K562 (cell line): ENCODE data around the gene KNDC1. TPM values are rescaled to one million over a fixed set of nuclear protein-coding genes. Genes with fewer than 3 reads are reported as not detected.

ENCODE experiments used
- ATAC-seq: fragments of 200-7000 bp; cut with Tn5 transposase; 3 replicates; pipeline ENCODE4 v1.9.1; 2020; ENCODE audit warnings: moderate library complexity
- BruUV-seq: library from RNA; stranded (reverse); fragments of 400-500 nt; replicated peaks from 2 replicates; lab custom pipeline; 2021; lab: Mats Ljungman, UMichigan
- CTCF ChIA-PET: fragments of 300-600 bp; formaldehyde crosslinking; extraction: SDS; loops from one replicate; lab custom pipeline; 2021; ENCODE audit warnings: low intra/inter-chr PET ratio; lab: Yijun Ruan, JAX
- POLR2A ChIA-PET: fragments of 300-600, 350-650 bp; sonication (Branson Sonifier 250); formaldehyde crosslinking; extraction: SDS; loops from one replicate; lab custom pipeline; 2021; ENCODE audit warnings: antibody characterized with exemption, inconsistent platforms; lab: Yijun Ruan, JAX
- DNase-seq, 4 experiments: peaks; one replicate each; pipeline versions ENCODE4 v3.0.0 to v3.0.0-alpha.2; 2011 to 2018; ENCODE audit warnings: low spot score in 3 of 4, mixed read lengths in 3 of 4; ENCODE audit errors: extremely low read depth in 1 of 4
- FAIRE-seq: peaks from 2 replicates; lab custom pipeline; 2011; peaks lifted over from hg19 to GRCh38; lab: Jason Lieb, UNC
- H2AFZ ChIP-seq: 2 replicates; pipeline ENCODE4 v1.6.0; 2011; ENCODE audit warnings: low read depth, low read length, control low read depth, inconsistent platforms
- H3K27ac ChIP-seq: fragments of 200-600 bp; 3 replicates; pipeline ENCODE4 v1.8.0; 2011; ENCODE audit warnings: low read depth, mild to moderate bottlenecking, control low read depth, inconsistent platforms, low read length, moderate library complexity, mixed read lengths; ENCODE audit errors: extremely low read depth
- H3K27me3 ChIP-seq, 2 experiments: fragments of 300-600 bp in 1 of 2; 2 replicates in 1 of 2; 3 replicates in 1 of 2; pipeline versions ENCODE4 v1.6.0 to v1.8.0; 2011; ENCODE audit warnings: inconsistent platforms in 2 of 2, low read length in 2 of 2, mild to moderate bottlenecking in 1 of 2, mixed read lengths in 1 of 2, moderate library complexity in 1 of 2; ENCODE audit not compliant: control insufficient read depth in 2 of 2, insufficient read depth in 2 of 2
- H3K36me3 ChIP-seq: fragments of 300-600 bp; 3 replicates; pipeline ENCODE4 v1.8.0; 2011; ENCODE audit warnings: mild to moderate bottlenecking, low read length, inconsistent platforms; ENCODE audit not compliant: control insufficient read depth, insufficient read depth
- H3K4me1 ChIP-seq, 2 experiments: fragments of 200-600 bp in 1 of 2; replicated peaks in 1 of 2; 2 replicates in 1 of 2; 3 replicates in 1 of 2; pipeline versions ENCODE4 v1.5.1 to v1.8.0; 2011; ENCODE audit warnings: inconsistent platforms in 2 of 2, low read length in 2 of 2, mild to moderate bottlenecking in 1 of 2, mixed read lengths in 1 of 2, moderate library complexity in 1 of 2; ENCODE audit not compliant: control insufficient read depth in 2 of 2, insufficient read depth in 2 of 2
- H3K4me2 ChIP-seq: 2 replicates; pipeline ENCODE4 v1.6.1; 2011; ENCODE audit warnings: low read length, control low read depth, inconsistent platforms, mixed read lengths; ENCODE audit not compliant: insufficient read depth
- H3K4me3 ChIP-seq: fragments of 200-600 bp; sonication (generic), shearing (Covaris generic); 2 replicates; pipeline ENCODE4 v1.5.1; 2016; ENCODE audit warnings: control low read depth, inconsistent platforms
- H3K79me2 ChIP-seq: fragments of 200-600 bp; 3 replicates; pipeline ENCODE4 v1.8.0; 2011; ENCODE audit warnings: low read length, inconsistent platforms; ENCODE audit not compliant: control insufficient read depth, insufficient read depth
- H3K9ac ChIP-seq, 2 experiments: 2 replicates each; pipeline versions ENCODE4 v1.6.0 to v1.6.1; 2011; ENCODE audit warnings: low read depth in 2 of 2, low read length in 2 of 2, control low read depth in 1 of 2, inconsistent platforms in 1 of 2, mild to moderate bottlenecking in 1 of 2, mixed read lengths in 1 of 2; ENCODE audit not compliant: insufficient read depth in 1 of 2
- H3K9me1 ChIP-seq: one replicate; pipeline ENCODE4 v1.6.0; 2011; ENCODE audit warnings: inconsistent platforms, mild to moderate bottlenecking, low read length, moderate library complexity; ENCODE audit not compliant: control insufficient read depth, insufficient read depth
- H3K9me3 ChIP-seq: replicated peaks from 2 replicates; pipeline ENCODE4 v1.5.1; 2011; ENCODE audit warnings: low read depth, low read length, inconsistent platforms; ENCODE audit not compliant: control insufficient read depth, insufficient read depth
- H4K20me1 ChIP-seq: replicated peaks from 2 replicates; pipeline ENCODE4 v1.6.1; 2011; ENCODE audit warnings: low read length, inconsistent platforms, mixed read lengths; ENCODE audit not compliant: control insufficient read depth, insufficient read depth
- GTF2A2 ChIP-seq: IDR thresholded peaks from 2 replicates; pipeline ENCODE4 v1.6.1; 2016; ENCODE audit warnings: mild to moderate bottlenecking, missing genetic modification characterization, missing compliant biosample characterization
- HNRNPK ChIP-seq: fragments of 200-400 bp; formaldehyde crosslinking; IDR thresholded peaks from one replicate; pipeline ENCODE4 v1.6.1; 2018; ENCODE audit warnings: mild to moderate bottlenecking, low read depth, low read length; ENCODE audit not compliant: poor library complexity, severe bottlenecking
- JUNB ChIP-seq: fragments of 450-650 bp; formaldehyde crosslinking; conservative IDR thresholded peaks from 2 replicates; pipeline ENCODE4 v1.4.0; 2020; ENCODE audit warnings: mild to moderate bottlenecking
- LCOR ChIP-seq: sonication (generic); formaldehyde crosslinking; IDR thresholded peaks from 2 replicates; pipeline ENCODE4 v1.8.0; 2022; ENCODE audit warnings: mild to moderate bottlenecking, missing genetic modification reagents
- NCOA6 ChIP-seq: fragments of 450-650 bp; IDR thresholded peaks from 2 replicates; pipeline ENCODE4 v1.6.1; 2017; ENCODE audit warnings: mild to moderate bottlenecking
- PHF21A ChIP-seq: fragments of 450-650 bp; IDR thresholded peaks from 2 replicates; pipeline ENCODE4 v1.6.1; 2017; ENCODE audit warnings: low read depth, borderline replicate concordance
- TRIM24 ChIP-seq, 2 experiments: fragments of 450-650 bp; IDR thresholded peaks; 2 replicates each; pipeline ENCODE4 v1.6.1; 2016
- XRCC4 ChIP-seq: IDR thresholded peaks from one replicate; pipeline ENCODE4 v1.6.1; 2011; ENCODE audit not compliant: insufficient read depth, insufficient read length; ENCODE audit errors: extremely low read depth
- ZBED1 ChIP-seq: IDR thresholded peaks from 2 replicates; pipeline ENCODE4 v1.6.1; 2014
- ZNF347 ChIP-seq: fragments of 450-650 bp; formaldehyde crosslinking; IDR thresholded peaks from 2 replicates; pipeline ENCODE4 v1.4.0; 2020; ENCODE audit warnings: low read depth, mild to moderate bottlenecking, moderate library complexity
- ZZZ3 ChIP-seq: fragments of 450-650 bp; IDR thresholded peaks from 2 replicates; pipeline ENCODE4 v1.6.1; 2016; ENCODE audit warnings: antibody characterized with exemption, mild to moderate bottlenecking, moderate library complexity
- WGBS: fragments of 100-300 bp; shearing (Covaris generic); methylation state at CpG from one replicate; pipeline ENCODE4 v1.1.6; 2016; ENCODE audit warnings: low coverage, mixed read lengths; ENCODE audit not compliant: insufficient coverage; ENCODE audit errors: missing lambda C conversion rate; 5-methylcytosine and 5-hydroxymethylcytosine counted together
- in situ Hi-C: fragments of 300-500 bp; cut with MboI; formaldehyde crosslinking; loops from 4 replicates; pipeline ENCODE4 v1.15.0; 2018; ENCODE audit warnings: inconsistent platforms, mixed read lengths
- intact Hi-C: fragments of 100-400 bp; cut with micrococcal nuclease; formaldehyde crosslinking; loops from 2 replicates; pipeline ENCODE4 v1.14.2; 2022
- polyA plus RNA-seq, 8 experiments: library from polyadenylated mRNA; depleted of rRNA in 4 of 8; stranded (reverse) in 5 of 8; unstranded in 3 of 8; fragments of >200 nt; fragmentation: Nextera tagmentation in 2 of 8; fragmentation: Illumina TruSeq in 1 of 8; extraction: Ambion mirVana in 2 of 8; extraction: Trizol in 1 of 8; gene quantifications; 2 replicates each; pipeline versions ENCODE4 v1.2.1 to v1.2.3, GENCODE V29; 2011 to 2014; ENCODE audit warnings: inconsistent platforms in 1 of 8, missing spikeins in 1 of 8
- total RNA-seq, 7 experiments: library from RNA; depleted of rRNA in 6 of 7; stranded (reverse); fragments of >200 nt in 6 of 7; fragmentation: Illumina TruSeq in 2 of 7; extraction: Trizol in 2 of 7; gene quantifications; 2 replicates each; pipeline versions ENCODE4 v1.2.1 to v1.2.3, GENCODE V29; 2011 to 2021; ENCODE audit warnings: low replicate concordance in 1 of 7
- TF ChIP-seq, protein P1 (sequence below), 2 experiments: fragments of 150-350 bp in 1 of 2; IDR thresholded peaks; 2 replicates each; pipeline ENCODE4 v1.6.1; 2012 to 2016; ENCODE audit warnings: low read depth in 2 of 2, low read length in 2 of 2, mild to moderate bottlenecking in 1 of 2, moderate library complexity in 1 of 2

The KNDC1 gene
- total and polyA plus RNA-seq, 9 of the 15 experiments (the other 6 are each of a cell fraction or from before 2014, with no cell fraction given), result 0.07 to 0.26 (median 0.11) TPM; not detected in 6

DNA sequence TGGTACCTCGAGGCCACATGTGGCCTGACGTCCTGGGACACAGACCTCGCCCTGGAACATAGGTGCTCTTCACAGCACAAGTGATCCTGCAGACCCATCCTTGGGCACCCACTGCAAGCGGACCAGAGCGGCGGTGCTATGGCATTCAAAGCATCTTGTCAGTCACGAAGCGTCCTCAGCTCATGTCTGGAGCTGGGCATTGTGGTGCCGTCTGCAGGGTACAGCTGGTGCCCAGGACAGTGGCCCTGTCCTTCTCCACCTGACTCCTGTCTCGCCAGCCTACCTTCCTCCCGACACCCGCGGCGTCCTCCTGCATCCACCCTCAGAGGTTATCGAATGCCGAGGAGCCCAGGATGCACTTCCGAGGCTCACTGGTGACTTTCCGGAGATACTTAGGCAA lies 45.8 kb upstream of the KNDC1 start:
- Histone ChIP-seq H3K4me3 (no peak overlapping the region), H3K9me1 (no peaks in the 10 kb centered on the region), H3K27me3 (peaks cover 0 to 8% of the 10 kb centered on the region in 2 experiments; a peak in 2 of 5 replicates), H3K9me3 (no peaks in the 10 kb centered on the region), H3K27ac (no peak overlapping the region), H3K36me3 (no peaks in the 10 kb centered on the region), H3K4me2 (no peak overlapping the region), H3K79me2 (no peaks in the 10 kb centered on the region), H2AFZ (no peak overlapping the region), H3K4me1 (no peaks in the 10 kb centered on the region), H3K9ac (no peak overlapping the region), H4K20me1 (no peaks in the 10 kb centered on the region)
- ChIA-PET POLR2A (interaction anchor here (0.5 kb wide), 1 partner anchor 194 kb away, joined by 3 read pairs; no protein-coding TSS in a partner anchor), CTCF (no interaction called here)
- no TSS peak for BruUV-seq
- intact Hi-C loops, result no loop called here
- in situ Hi-C loops, result loop anchor here (25.0 kb wide), 1 partner anchor 452 kb away; no protein-coding TSS in a partner anchor
- no peak for ATAC-seq
- no peak for FAIRE-seq
- no peak for DNase-seq
- 2% methylated on average over 15 of the region's 18 CpGs for WGBS
- TF ChIP-seq ZZZ3, result no peak
- no peak for TF ChIP-seq HNRNPK

DNA sequence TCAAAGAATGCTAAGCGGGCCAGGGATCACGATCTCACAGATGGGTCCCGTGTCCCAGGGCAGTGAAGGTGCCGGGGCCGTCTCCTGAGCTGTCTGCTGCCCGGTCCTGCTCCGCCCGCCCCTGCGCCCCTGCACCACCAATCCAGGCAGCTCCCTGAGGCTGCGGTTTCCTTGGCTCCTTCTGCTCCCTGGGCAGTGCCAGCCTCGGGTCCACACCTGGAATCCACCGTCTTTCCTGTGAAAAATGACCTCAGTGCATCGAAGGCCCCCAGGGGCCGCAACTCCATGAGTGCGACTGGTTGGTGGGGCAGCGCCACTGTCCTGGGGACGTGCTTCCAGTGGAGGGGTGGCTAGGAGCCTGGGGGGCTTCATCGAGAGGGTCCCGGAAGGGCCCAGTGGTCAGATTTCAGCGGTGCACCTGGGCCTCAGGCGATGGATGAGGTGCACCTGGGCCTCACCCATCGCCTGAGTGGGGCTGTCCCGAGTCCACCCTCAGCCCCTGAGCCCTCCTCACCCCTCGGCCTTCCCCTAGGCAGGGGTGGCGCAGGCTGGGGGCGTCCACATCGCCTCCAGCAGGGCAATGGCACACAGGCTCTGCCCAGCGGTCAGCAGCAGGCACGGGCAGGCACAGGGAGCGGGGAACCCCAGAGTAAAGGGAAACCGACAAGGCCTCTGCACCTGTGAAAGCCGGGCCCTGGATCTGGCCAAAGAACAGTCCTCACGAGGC lies 45.1 kb upstream of the KNDC1 start:
- Histone ChIP-seq H3K4me1 (no peaks in the 10 kb centered on the region), H3K27me3 (peaks cover 0 to 8% of the 10 kb centered on the region in 2 experiments; a peak in 2 of 5 replicates), H3K9me1 (no peaks in the 10 kb centered on the region), H3K4me2 (no peak overlapping the region), H3K9ac (no peak overlapping the region), H4K20me1 (no peaks in the 10 kb centered on the region), H3K9me3 (no peaks in the 10 kb centered on the region), H3K79me2 (no peaks in the 10 kb centered on the region), H3K27ac (no peak overlapping the region), H3K36me3 (no peaks in the 10 kb centered on the region), H2AFZ (no peak overlapping the region), H3K4me3 (no peak overlapping the region)
- intact Hi-C loops, result no loop called here
- POLR2A ChIA-PET, result no interaction called here
- FAIRE-seq (no peak), DNase-seq (no peak), ATAC-seq (no peak)
- TF ChIP-seq LCOR (CRISPR knock-in tag) (no peak), XRCC4 (no peak), PHF21A (no peak), GTF2A2 (tag) (no peak), ZBED1 (no peak), ZNF347 (CRISPR knock-in tag) (no peak), TRIM24 (IDR thresholded peaks at IDR 0.05) (no peak), NCOA6 (no peak), JUNB (CRISPR knock-in tag) (no peak)
- TF ChIP-seq, protein P1, sequence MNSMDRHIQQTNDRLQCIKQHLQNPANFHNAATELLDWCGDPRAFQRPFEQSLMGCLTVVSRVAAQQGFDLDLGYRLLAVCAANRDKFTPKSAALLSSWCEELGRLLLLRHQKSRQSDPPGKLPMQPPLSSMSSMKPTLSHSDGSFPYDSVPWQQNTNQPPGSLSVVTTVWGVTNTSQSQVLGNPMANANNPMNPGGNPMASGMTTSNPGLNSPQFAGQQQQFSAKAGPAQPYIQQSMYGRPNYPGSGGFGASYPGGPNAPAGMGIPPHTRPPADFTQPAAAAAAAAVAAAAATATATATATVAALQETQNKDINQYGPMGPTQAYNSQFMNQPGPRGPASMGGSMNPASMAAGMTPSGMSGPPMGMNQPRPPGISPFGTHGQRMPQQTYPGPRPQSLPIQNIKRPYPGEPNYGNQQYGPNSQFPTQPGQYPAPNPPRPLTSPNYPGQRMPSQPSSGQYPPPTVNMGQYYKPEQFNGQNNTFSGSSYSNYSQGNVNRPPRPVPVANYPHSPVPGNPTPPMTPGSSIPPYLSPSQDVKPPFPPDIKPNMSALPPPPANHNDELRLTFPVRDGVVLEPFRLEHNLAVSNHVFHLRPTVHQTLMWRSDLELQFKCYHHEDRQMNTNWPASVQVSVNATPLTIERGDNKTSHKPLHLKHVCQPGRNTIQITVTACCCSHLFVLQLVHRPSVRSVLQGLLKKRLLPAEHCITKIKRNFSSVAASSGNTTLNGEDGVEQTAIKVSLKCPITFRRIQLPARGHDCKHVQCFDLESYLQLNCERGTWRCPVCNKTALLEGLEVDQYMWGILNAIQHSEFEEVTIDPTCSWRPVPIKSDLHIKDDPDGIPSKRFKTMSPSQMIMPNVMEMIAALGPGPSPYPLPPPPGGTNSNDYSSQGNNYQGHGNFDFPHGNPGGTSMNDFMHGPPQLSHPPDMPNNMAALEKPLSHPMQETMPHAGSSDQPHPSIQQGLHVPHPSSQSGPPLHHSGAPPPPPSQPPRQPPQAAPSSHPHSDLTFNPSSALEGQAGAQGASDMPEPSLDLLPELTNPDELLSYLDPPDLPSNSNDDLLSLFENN (IDR thresholded peaks at IDR 0.05; ENCODE audit: low read depth in 2 of 2, low read length in 2 of 2), result no peak
- in situ Hi-C loops, result loop anchor here (25.0 kb wide), 1 partner anchor 453 kb away; no protein-coding TSS in a partner anchor
- CTCF ChIA-PET, result no interaction called here
- 3% methylated on average over 26 of the region's 33 CpGs for WGBS
- no TSS peak for BruUV-seq
